ENCODE results near the gene PRKCH. TPM values are rescaled to one million over a fixed set of nuclear protein-coding genes. Genes with fewer than 3 reads are reported as not detected.

Gene PRKCH
- total RNA-seq, 2 experiments from 2014 or later, result 193 to 194 TPM

- POLR2A ChIA-PET, result interaction anchor here (0.7 to 1.8 kb wide), 4 partner anchors 8 to 28 kb away, joined by 3 to 10 read pairs (median 4); no protein-coding TSS in a partner anchor
- Mint-ChIP-seq H3K4me1 (ENCODE audit: low read depth) (peaks cover 66% of the 10 kb centered on the region), H3K27ac (peak overlapping the region; percentile 93), H3K36me3 (ENCODE audit: low read depth) (peaks cover 81% of the 10 kb centered on the region), H3K9me3 (peaks cover 36% of the 10 kb centered on the region), H3K4me3 (peak overlapping the region; percentile 5), H3K27me3 (no peaks in the 10 kb centered on the region)
- CTCF ChIA-PET, result no interaction called here
- intact Hi-C loops (cut with micrococcal nuclease), result no loop called here
- DNase-seq (no peak), ATAC-seq (peak; percentile 50)
- TF ChIP-seq CTCF (IDR thresholded peaks at IDR 0.05), result no peak
Observed at GRCh38 chr14:61372379-61372778, 51.0 kb downstream of the PRKCH start.

GRCh38 chr14:61372842-61373555 is 51.6 kb downstream of the PRKCH start:
- no peak for TF ChIP-seq CTCF (IDR thresholded peaks at IDR 0.05)
- Mint-ChIP-seq H3K27me3 (no peaks in the 10 kb centered on the region), H3K4me3 (peak overlapping the region; percentile 5), H3K9me3 (peaks cover 36% of the 10 kb centered on the region), H3K36me3 (ENCODE audit: low read depth) (peaks cover 82% of the 10 kb centered on the region), H3K27ac (peak overlapping the region; percentile 93), H3K4me1 (ENCODE audit: low read depth) (peaks cover 72% of the 10 kb centered on the region)
- intact Hi-C loops (cut with micrococcal nuclease), result no loop called here
- ATAC-seq (peak; percentile 7), DNase-seq (no peak)
- CTCF ChIA-PET, result no interaction called here
- POLR2A ChIA-PET, result interaction anchor here (1.0 to 1.6 kb wide), 2 partner anchors 9 to 15 kb away, joined by 3 to 10 read pairs; no protein-coding TSS in a partner anchor

GRCh38 chr14:61374284-61374683 is 52.9 kb downstream of the PRKCH start:
- DNase-seq (peak; percentile 48), ATAC-seq (no peak)
- Mint-ChIP-seq H3K9me3 (peaks cover 36% of the 10 kb centered on the region), H3K4me3 (no peak overlapping the region), H3K27ac (peak overlapping the region; percentile 35), H3K4me1 (ENCODE audit: low read depth) (peaks cover 85% of the 10 kb centered on the region), H3K36me3 (ENCODE audit: low read depth) (peaks cover 85% of the 10 kb centered on the region), H3K27me3 (no peaks in the 10 kb centered on the region)
- intact Hi-C loops (cut with micrococcal nuclease), result no loop called here
- CTCF ChIA-PET, result no interaction called here
- POLR2A ChIA-PET, result interaction anchor here (0.8 to 1.4 kb wide), 2 partner anchors 9 to 12 kb away, joined by 3 read pairs; no protein-coding TSS in a partner anchor
- TF ChIP-seq CTCF (IDR thresholded peaks at IDR 0.05), result no peak

GRCh38 chr14:61375218-61375617 is 53.8 kb downstream of the PRKCH start:
- DNase-seq (no peak), ATAC-seq (no peak)
- Mint-ChIP-seq H3K27ac (peak overlapping the region; percentile 84), H3K4me3 (no peak overlapping the region), H3K36me3 (ENCODE audit: low read depth) (peaks cover 89% of the 10 kb centered on the region), H3K27me3 (no peaks in the 10 kb centered on the region), H3K4me1 (ENCODE audit: low read depth) (peaks cover 91% of the 10 kb centered on the region), H3K9me3 (peaks cover 36% of the 10 kb centered on the region)
- no peak for TF ChIP-seq CTCF (IDR thresholded peaks at IDR 0.05)
- ChIA-PET POLR2A (interaction anchor here (0.7 to 5.9 kb wide), 4 partner anchors 9 to 18 kb away, joined by 3 to 39 read pairs (median 4); no protein-coding TSS in a partner anchor), CTCF (interaction anchor here (1.0 to 2.8 kb wide), 2 partner anchors 8 to 51 kb away, joined by 3 to 10 read pairs; no protein-coding TSS in a partner anchor)
- intact Hi-C loops (cut with micrococcal nuclease), result no loop called here

GRCh38 chr14:61376314-61376713 is 54.9 kb downstream of the PRKCH start:
- no peak overlapping the region for H3K4me3 Mint-ChIP-seq
- intact Hi-C loops (cut with micrococcal nuclease), result no loop called here
- ATAC-seq, result no peak
- no peak for TF ChIP-seq CTCF (IDR thresholded peaks at IDR 0.05)
- peak overlapping the region; percentile 83 for H3K27ac Mint-ChIP-seq
- peaks cover 91% of the 10 kb centered on the region for H3K4me1 Mint-ChIP-seq (ENCODE audit: low read depth)
- H3K27me3 Mint-ChIP-seq, result no peaks in the 10 kb centered on the region
- H3K9me3 Mint-ChIP-seq, result peaks cover 36% of the 10 kb centered on the region
- CTCF ChIA-PET, result interaction anchor here (0.8 to 2.8 kb wide), 7 partner anchors 10 to 76 kb away, joined by 3 to 10 read pairs (median 3); no protein-coding TSS in a partner anchor
- H3K36me3 Mint-ChIP-seq (ENCODE audit: low read depth), result peaks cover 92% of the 10 kb centered on the region
- POLR2A ChIA-PET, result interaction anchor here (0.8 to 5.9 kb wide), 7 partner anchors 11 to 57 kb away, joined by 3 to 39 read pairs (median 4); no protein-coding TSS in a partner anchor
- no peak for DNase-seq

Measured in activated CD8-positive, alpha-beta T cell treated with anti-CD3 and anti-CD28 coated beads for 36 hours (primary cell).